A549 (cell line): ENCODE results near the gene CCDC87. TPM values are rescaled to one million over a fixed set of nuclear protein-coding genes. Genes with fewer than 3 reads are reported as not detected.
A peak's percentile ranks its signal among the peaks of the same experiment; 100 is the strongest.

ENCODE experiments used
- ATAC-seq, 2 experiments: fragments of 200-7000 bp in 1 of 2; fragments of >200 bp in 1 of 2; cut with Nextera tagmentation in 1 of 2; cut with Tn5 transposase in 1 of 2; 3 replicates each; pipeline versions ENCODE4 v1.8.0 to v1.9.1; 2018 to 2020; ENCODE audit warnings: mild to moderate bottlenecking in 1 of 2, moderate library complexity in 1 of 2
- CTCF ChIA-PET: fragments of 300-600 bp; sonication (Branson Sonifier 250); formaldehyde crosslinking; extraction: SDS; loops from one replicate; lab custom pipeline; 2021; ENCODE audit warnings: antibody characterized with exemption, inconsistent platforms; lab: Yijun Ruan, JAX
- POLR2A ChIA-PET: fragments of 350-600 bp; formaldehyde crosslinking; extraction: SDS; loops from one replicate; lab custom pipeline; 2021; ENCODE audit warnings: antibody characterized with exemption, inconsistent platforms; lab: Yijun Ruan, JAX
- DNase-seq, 2 experiments: peaks; one replicate each; pipeline versions ENCODE4 v3.0.0 to v3.0.0-alpha.2; 2011 to 2016; ENCODE audit warnings: low read depth in 1 of 2, low spot score in 1 of 2
- FAIRE-seq: peaks from 2 replicates; lab custom pipeline; 2011; peaks lifted over from hg19 to GRCh38; lab: Jason Lieb, UNC
- H3K27ac ChIP-seq, 2 experiments: fragments of >200 bp; sonication (Bioruptor Twin); formaldehyde crosslinking; 3 replicates each; pipeline ENCODE4 v1.5.1; 2016 to 2017
- H3K4me1 ChIP-seq: fragments of >200 bp; sonication (Bioruptor Twin); formaldehyde crosslinking; 3 replicates; pipeline ENCODE4 v1.6.1; 2016
- H3K4me2 ChIP-seq: fragments of >200 bp; sonication (Bioruptor Twin); formaldehyde crosslinking; 3 replicates; pipeline ENCODE4 v1.6.1; 2016
- H3K4me3 ChIP-seq: fragments of >200 bp; sonication (Bioruptor Twin); formaldehyde crosslinking; 3 replicates; pipeline ENCODE4 v1.5.1; 2016
- H3K9me3 ChIP-seq: fragments of >200 bp; sonication (Bioruptor Twin); formaldehyde crosslinking; 3 replicates; pipeline ENCODE4 v1.6.1; 2016
- BHLHE40 ChIP-seq: IDR thresholded peaks from 2 replicates; pipeline ENCODE4 v1.6.1; 2012; ENCODE audit warnings: low read depth, low read length, inconsistent platforms
- CHD2 ChIP-seq: fragments of 150-350 bp; IDR thresholded peaks from 2 replicates; pipeline ENCODE4 v1.6.1; 2014; ENCODE audit warnings: low read length; ENCODE audit not compliant: partially characterized antibody
- EHF ChIP-seq: fragments of 250-450 bp; sonication (Bioruptor Pico); IDR thresholded peaks from 2 replicates; pipeline ENCODE4 v1.5.0; 2020; ENCODE audit warnings: mild to moderate bottlenecking
- FOSB ChIP-seq: fragments of 250-450 bp; sonication (Bioruptor Pico); IDR thresholded peaks from 2 replicates; pipeline ENCODE4 v1.5.0; 2020; ENCODE audit warnings: mild to moderate bottlenecking, moderate library complexity
- HEYL ChIP-seq: fragments of 250-450 bp; sonication (Bioruptor Pico); IDR thresholded peaks from 2 replicates; pipeline ENCODE4 v1.8.0; 2021; ENCODE audit warnings: mild to moderate bottlenecking, moderate library complexity
- KDM1A ChIP-seq: fragments of 200-600 bp; sonication (generic); IDR thresholded peaks from 2 replicates; pipeline ENCODE4 v1.6.1; 2016; ENCODE audit warnings: low read depth, mild to moderate bottlenecking
- MYC ChIP-seq: IDR thresholded peaks from 2 replicates; pipeline ENCODE4 v1.6.1; 2012; ENCODE audit warnings: mild to moderate bottlenecking, inconsistent platforms, low read length, improper control_type of control experiment, borderline replicate concordance
- POLR2A ChIP-seq: IDR thresholded peaks from 2 replicates; pipeline ENCODE4 v1.6.1; 2012; ENCODE audit warnings: mild to moderate bottlenecking, low read length
- POLR2AphosphoS2 ChIP-seq: conservative IDR thresholded peaks from 2 replicates; pipeline ENCODE4 v1.6.1; 2012; ENCODE audit warnings: low read length, improper control_type of control experiment, inconsistent platforms
- RARB ChIP-seq: fragments of 250-450 bp; sonication (Bioruptor Pico); IDR thresholded peaks from 2 replicates; pipeline ENCODE4 v1.8.0; 2021; ENCODE audit warnings: mild to moderate bottlenecking, moderate library complexity
- RCOR1 ChIP-seq: fragments of 150-350 bp; IDR thresholded peaks from 2 replicates; pipeline ENCODE4 v1.6.1; 2014; ENCODE audit warnings: antibody characterized with exemption, low read length, low read depth
- REST ChIP-seq: fragments of 200-600 bp; sonication (generic); IDR thresholded peaks from 2 replicates; pipeline ENCODE4 v1.6.1; 2016; ENCODE audit warnings: antibody characterized with exemption, mild to moderate bottlenecking, moderate library complexity
- ZC3H11A ChIP-seq: fragments of 450-650 bp; IDR thresholded peaks from 2 replicates; pipeline ENCODE4 v1.6.1; 2014; ENCODE audit warnings: antibody characterized with exemption, mild to moderate bottlenecking
- WGBS: methylation state at CpG from one replicate; pipeline ENCODE4 v1.1.6; 2017; ENCODE audit errors: missing lambda C conversion rate; 5-methylcytosine and 5-hydroxymethylcytosine counted together
- polyA plus RNA-seq, 4 experiments: library from polyadenylated mRNA; depleted of rRNA in 3 of 4; stranded (reverse); fragments of >200 nt; fragmentation: RNase III in 1 of 4; extraction: RNeasy Plus Mini Kit Qiagen cat#74134 plus additional on column Dnase treatment in 1 of 4; gene quantifications; 2 replicates in 3 of 4; 3 replicates in 1 of 4; pipeline ENCODE4 v1.2.3, GENCODE V29; 2011 to 2017
- TF ChIP-seq, protein P1 (sequence below): fragments of 450-650 bp; IDR thresholded peaks from 2 replicates; pipeline ENCODE4 v1.6.1; 2014; ENCODE audit warnings: antibody characterized with exemption

The CCDC87 gene
- polyA plus RNA-seq, 2 of the 4 experiments (the other 2 are of a cell fraction) = 0.47 to 0.68 TPM

- Histone ChIP-seq H3K9me3 (no peaks in the 10 kb centered on the region), H3K4me3 (no peak overlapping the region), H3K4me1 (no peaks in the 10 kb centered on the region), H3K27ac (no peak overlapping the region), H3K4me2 (no peak overlapping the region)
- ATAC-seq = no peak
- TF ChIP-seq MYC (no peak), POLR2AphosphoS2 (peak; percentile 20; the same call in 1 of the 2 replicates), CHD2 (no peak)
- no peak for DNase-seq
- POLR2A ChIA-PET = interaction anchor here (1.4 to 2.3 kb wide), 2 partner anchors 9 to 12 kb away, joined by 6 to 8 read pairs; partner anchors contain the start of gene RBM4
- CTCF ChIA-PET = interaction anchor here (1.1 to 2.5 kb wide), 2 partner anchors 9 to 12 kb away, joined by 4 to 7 read pairs; partner anchors contain the start of genes RBM14 and RBM4
- no peak for FAIRE-seq
- 92% methylated on average over 2 of the region's 2 CpGs for WGBS
Observed at GRCh38 chr11:66629356-66629755, 36.5 kb upstream of the CCDC87 start.

DNA sequence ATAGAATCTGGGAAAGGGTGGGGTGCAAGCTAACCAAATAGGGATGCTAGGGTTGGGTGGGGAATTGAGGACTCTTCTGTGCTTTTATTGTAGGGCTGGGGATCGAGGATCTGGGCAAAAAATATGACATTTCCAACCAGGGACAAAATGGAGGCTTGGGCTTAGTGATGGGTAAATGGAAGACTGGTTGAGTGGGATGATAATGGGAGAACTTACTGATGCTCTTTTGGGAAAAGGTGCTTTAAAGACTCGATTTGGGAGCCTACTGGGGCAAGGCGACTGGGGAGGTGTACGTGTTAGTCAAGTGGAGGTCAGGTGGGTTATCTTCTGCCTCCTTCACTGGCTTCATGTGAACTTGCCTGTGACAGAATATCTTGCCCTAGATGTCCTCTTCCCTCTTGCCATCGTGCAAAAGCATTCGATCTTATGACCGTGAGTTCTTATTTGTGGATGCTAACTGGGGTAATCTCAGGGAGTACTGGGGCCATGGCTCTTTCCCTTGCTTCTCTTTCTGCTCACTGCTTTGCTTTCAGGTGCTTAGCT is 35.3 kb upstream of the CCDC87 start:
- TF ChIP-seq, protein P1, sequence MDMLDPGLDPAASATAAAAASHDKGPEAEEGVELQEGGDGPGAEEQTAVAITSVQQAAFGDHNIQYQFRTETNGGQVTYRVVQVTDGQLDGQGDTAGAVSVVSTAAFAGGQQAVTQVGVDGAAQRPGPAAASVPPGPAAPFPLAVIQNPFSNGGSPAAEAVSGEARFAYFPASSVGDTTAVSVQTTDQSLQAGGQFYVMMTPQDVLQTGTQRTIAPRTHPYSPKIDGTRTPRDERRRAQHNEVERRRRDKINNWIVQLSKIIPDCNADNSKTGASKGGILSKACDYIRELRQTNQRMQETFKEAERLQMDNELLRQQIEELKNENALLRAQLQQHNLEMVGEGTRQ = no peak
- no peak for TF ChIP-seq MYC
- no peak for TF ChIP-seq BHLHE40
- no peak for TF ChIP-seq KDM1A
- no peak for TF ChIP-seq RCOR1
- no peak for TF ChIP-seq REST
- no peak for TF ChIP-seq POLR2A
- no peak for TF ChIP-seq HEYL (CRISPR knock-in tag)
- no peak for TF ChIP-seq EHF
- TF ChIP-seq RARB = no peak
- TF ChIP-seq FOSB (CRISPR knock-in tag) = no peak
- no peak for TF ChIP-seq ZC3H11A
- TF ChIP-seq POLR2AphosphoS2 = no peak
- ChIA-PET CTCF (interaction anchor here (1.2 to 2.5 kb wide), 4 partner anchors 10 to 198 kb away, joined by 3 to 7 read pairs (median 4); partner anchors contain the start of genes RBM14 and RBM4), POLR2A (interaction anchor here (1.4 to 2.6 kb wide), 2 partner anchors 10 to 12 kb away, joined by 6 to 12 read pairs; partner anchors contain the start of genes RBM14 and RBM4)
- Histone ChIP-seq H3K4me2 (no peak overlapping the region), H3K27ac (no peak overlapping the region), H3K4me3 (no peak overlapping the region), H3K4me1 (0 out of 3 replicates have a peak, but pooled peaks cover under 1% of the 10 kb centered on the region), H3K9me3 (no peaks in the 10 kb centered on the region)
- FAIRE-seq (no peak), ATAC-seq (no peak), DNase-seq (no peak)
- WGBS = 91% methylated on average over 7 of the region's 7 CpGs

DNA sequence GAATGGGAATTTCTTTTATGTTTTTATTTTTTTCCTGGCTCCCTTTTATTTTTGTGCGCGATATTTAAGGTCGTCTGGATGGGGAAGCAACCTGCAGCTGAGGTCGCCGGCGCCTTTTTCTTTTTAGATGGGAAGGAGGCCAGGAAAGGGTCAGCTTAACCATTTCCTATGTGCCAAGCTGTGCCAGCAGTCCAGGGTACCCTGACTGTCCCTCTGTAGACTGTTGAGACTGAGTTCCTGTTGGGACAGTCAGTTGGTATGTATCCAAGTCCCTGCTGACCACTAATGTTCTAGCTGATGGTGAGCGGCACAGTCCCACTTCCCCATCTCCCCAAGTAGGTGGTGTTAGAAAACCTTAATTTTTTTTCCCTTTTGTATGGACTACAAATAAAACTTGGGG is 34.1 kb upstream of the CCDC87 start:
- no peak for ATAC-seq
- ChIA-PET POLR2A (interaction anchor here (1.2 to 2.6 kb wide), 2 partner anchors 10 to 11 kb away, joined by 4 to 12 read pairs; partner anchors contain the start of genes RBM14 and RBM4), CTCF (interaction anchor here (0.8 to 2.5 kb wide), 4 partner anchors 10 to 196 kb away, joined by 3 to 7 read pairs (median 4); partner anchors contain the start of gene RBM14)
- no peak overlapping the region for H3K4me2 ChIP-seq
- WGBS = 96% methylated on average over 7 of the region's 7 CpGs
- no peaks in the 10 kb centered on the region for H3K9me3 ChIP-seq
- no peak overlapping the region for H3K4me3 ChIP-seq
- 0 out of 3 replicates have a peak, but pooled peaks cover 5% of the 10 kb centered on the region for H3K4me1 ChIP-seq
- no peak for FAIRE-seq
- no peak for DNase-seq
- 0 out of 2 replicates have a peak, but pooled peaks have one; percentile 9 for TF ChIP-seq POLR2AphosphoS2
- no peak for TF ChIP-seq KDM1A
- no peak overlapping the region for H3K27ac ChIP-seq
